PC-3 (cell line): Measurements from ENCODE around the gene GALNT2.

Experiments
- CTCF ChIP-seq: fragments of 300-600 bp; sonication (generic); conservative IDR thresholded peaks from 2 replicates; pipeline ENCODE4 v1.5.1; 2017; ENCODE audit warnings: antibody characterized with exemption, low read depth, mild to moderate bottlenecking, low read length
- EZH2 ChIP-seq: fragments of 300-600 bp; sonication (generic); IDR thresholded peaks from one replicate; pipeline ENCODE4 v1.6.1; 2017; ENCODE audit warnings: antibody characterized with exemption, mild to moderate bottlenecking, low read length; ENCODE audit not compliant: unreplicated experiment

- TF ChIP-seq EZH2: no peak
- TF ChIP-seq CTCF: no peak
These were observed 108.2 kb downstream of the GALNT2 start for GRCh38 chr1:230175163-230175747.
